Activated CD8-positive, alpha-beta memory T cell treated with anti-CD3 and anti-CD28 coated beads, Interleukin-2, amount 50 U/mL, for 48 hours (primary cell): ENCODE results near the gene RDM1.
A peak's percentile ranks its signal among the peaks of the same experiment; 100 is the strongest.
"Not testable (repeated sequence)": the region's sequence is repeated elsewhere in the genome, so short reads cannot be mapped to it uniquely, and the experiment has no call there.

Experiments
- DNase-seq: peaks from one replicate; pipeline ENCODE4 v3.0.0-alpha.2; 2020

Gene RDM1

GRCh38 chr17:35897772-35898171 is 32.8 kb downstream of the RDM1 start:
- not testable (repeated sequence) for DNase-seq

GRCh38 chr17:35895636-35896587 is 34.7 kb downstream of the RDM1 start:
- peak; percentile 70 for DNase-seq

GRCh38 chr17:35894206-35894605 is 36.4 kb downstream of the RDM1 start:
- no peak for DNase-seq

- DNase-seq = no peak
Measured at GRCh38 chr17:35893751-35894150, 36.8 kb downstream of the RDM1 start.

GRCh38 chr17:35892091-35893035 is 38.2 kb downstream of the RDM1 start:
- DNase-seq = peak; percentile 75

GRCh38 chr17:35891269-35891668 is 39.3 kb downstream of the RDM1 start:
- DNase-seq = no peak

GRCh38 chr17:35890774-35891155 is 39.8 kb downstream of the RDM1 start:
- no peak for DNase-seq

- DNase-seq = no peak
Measured at GRCh38 chr17:35889818-35890773, 40.5 kb downstream of the RDM1 start.

- no peak for DNase-seq
Measured at GRCh38 chr17:35889241-35889640, 41.3 kb downstream of the RDM1 start.

GRCh38 chr17:35879773-35880654 is 50.6 kb downstream of the RDM1 start, which contains the start of gene CCL5:
TSS of gene CCL5 (minus strand) at chr17:35880360.
- peak; percentile 75 for DNase-seq

- DNase-seq = no peak
Measured at GRCh38 chr17:35878361-35878760, 52.2 kb downstream of the RDM1 start.

- DNase-seq = no peak
Measured at GRCh38 chr17:35877345-35878029, 53.1 kb downstream of the RDM1 start.

GRCh38 chr17:35876534-35876933 is 54.0 kb downstream of the RDM1 start:
- DNase-seq = no peak

GRCh38 chr17:35875800-35876139 is 54.8 kb downstream of the RDM1 start:
- no peak for DNase-seq

- DNase-seq = no peak
Measured at GRCh38 chr17:35875072-35875799, 55.3 kb downstream of the RDM1 start.

- DNase-seq = no peak
Measured at GRCh38 chr17:35872196-35872980, 58.2 kb downstream of the RDM1 start.

GRCh38 chr17:35870906-35871819 is 59.4 kb downstream of the RDM1 start:
- DNase-seq = no peak

GRCh38 chr17:35868737-35869136 is 61.8 kb downstream of the RDM1 start, which contains the start of gene HEATR9:
TSS of gene HEATR9 (minus strand) at chr17:35868891. CDS start at chr17:35868742, 149 bp downstream.
- DNase-seq = no peak
